ENCODE measurements around the gene MAPK14. TPM values are rescaled to one million over a fixed set of nuclear protein-coding genes. Genes with fewer than 3 reads are reported as not detected.

MAPK14 gene
- total RNA-seq, 1 donor from 2014 or later: 24.5 TPM

GRCh38 chr6:36101691-36102090, 74.1 kb downstream of the MAPK14 start:
- H3K9me3 ChIP-seq (replicated peaks): no peaks in the 10 kb centered on the region
- H3K36me3 ChIP-seq: peaks cover 27% of the 10 kb centered on the region
- H3K27ac ChIP-seq (replicated peaks): no peak overlapping the region
- no peaks in the 10 kb centered on the region for H3K27me3 ChIP-seq (ENCODE audit: low read depth)
- TF ChIP-seq CTCF (IDR thresholded peaks at IDR 0.05; ENCODE audit: borderline replicate concordance): no peak
- H3K4me3 ChIP-seq: no peak overlapping the region
- intact Hi-C loops (cut with micrococcal nuclease): no loop called here
- H3K4me1 ChIP-seq: peaks cover 37% of the 10 kb centered on the region
- DNase-seq: no peak

- no peaks in the 10 kb centered on the region for H3K27me3 ChIP-seq (ENCODE audit: low read depth)
- peaks cover 37% of the 10 kb centered on the region for H3K4me1 ChIP-seq
- TF ChIP-seq CTCF (IDR thresholded peaks at IDR 0.05; ENCODE audit: borderline replicate concordance): no peak
- intact Hi-C loops (cut with micrococcal nuclease): no loop called here
- no peaks in the 10 kb centered on the region for H3K9me3 ChIP-seq (replicated peaks)
- no peak overlapping the region for H3K4me3 ChIP-seq
- no peak for DNase-seq
- H3K27ac ChIP-seq (replicated peaks): no peak overlapping the region
- H3K36me3 ChIP-seq: peaks cover 31% of the 10 kb centered on the region
Measured at GRCh38 chr6:36102853-36103252, 75.2 kb downstream of the MAPK14 start.

- Histone ChIP-seq H3K36me3 (peaks cover 50% of the 10 kb centered on the region), H3K27ac (replicated peaks) (no peak overlapping the region)
Measured at GRCh38 chr6:36104836-36105235, 77.2 kb downstream of the MAPK14 start.

GRCh38 chr6:36109092-36109491, 81.5 kb downstream of the MAPK14 start:
- intact Hi-C loops (cut with micrococcal nuclease): no loop called here
- TF ChIP-seq CTCF (IDR thresholded peaks at IDR 0.05; ENCODE audit: borderline replicate concordance): no peak
- Histone ChIP-seq H3K4me1 (peaks cover 11% of the 10 kb centered on the region), H3K36me3 (peaks cover 57% of the 10 kb centered on the region), H3K27me3 (ENCODE audit: low read depth) (no peaks in the 10 kb centered on the region), H3K27ac (replicated peaks) (no peak overlapping the region), H3K9me3 (replicated peaks) (no peaks in the 10 kb centered on the region), H3K4me3 (no peak overlapping the region)
- DNase-seq: no peak

More at GRCh38 chr6:36104836-36105235, 77.2 kb downstream of the MAPK14 start:
- intact Hi-C loops (cut with micrococcal nuclease): no loop called here
- Histone ChIP-seq H3K9me3 (replicated peaks) (no peaks in the 10 kb centered on the region), H3K4me3 (no peak overlapping the region), H3K27me3 (ENCODE audit: low read depth) (no peaks in the 10 kb centered on the region), H3K4me1 (peaks cover 21% of the 10 kb centered on the region)
- no peak for TF ChIP-seq CTCF (IDR thresholded peaks at IDR 0.05; ENCODE audit: borderline replicate concordance)
- no peak for DNase-seq

GRCh38 chr6:36110050-36110449, 82.4 kb downstream of the MAPK14 start:
- Histone ChIP-seq H3K27me3 (ENCODE audit: low read depth) (no peaks in the 10 kb centered on the region), H3K9me3 (replicated peaks) (no peaks in the 10 kb centered on the region), H3K4me1 (peaks cover 9% of the 10 kb centered on the region), H3K4me3 (no peak overlapping the region), H3K27ac (replicated peaks) (no peak overlapping the region), H3K36me3 (peaks cover 48% of the 10 kb centered on the region)
- DNase-seq: no peak
- intact Hi-C loops (cut with micrococcal nuclease): no loop called here
- TF ChIP-seq CTCF (IDR thresholded peaks at IDR 0.05; ENCODE audit: borderline replicate concordance): no peak

GRCh38 chr6:36110863-36111262, 83.3 kb downstream of the MAPK14 start:
- peaks cover 48% of the 10 kb centered on the region for H3K36me3 ChIP-seq
- no peak overlapping the region for H3K4me3 ChIP-seq
- no peaks in the 10 kb centered on the region for H3K9me3 ChIP-seq (replicated peaks)
- intact Hi-C loops (cut with micrococcal nuclease): no loop called here
- no peak for DNase-seq
- peaks cover 9% of the 10 kb centered on the region for H3K4me1 ChIP-seq
- H3K27me3 ChIP-seq (ENCODE audit: low read depth): no peaks in the 10 kb centered on the region
- no peak for TF ChIP-seq CTCF (IDR thresholded peaks at IDR 0.05; ENCODE audit: borderline replicate concordance)
- H3K27ac ChIP-seq (replicated peaks): no peak overlapping the region
